HG03354 (cell line): ENCODE results near the gene CD3D.
"Not testable (repeated sequence)": the region's sequence is repeated elsewhere in the genome, so short reads cannot be mapped to it uniquely, and the experiment has no call there.

Experiments used
- ATAC-seq: cut with Tn5 transposase; IDR thresholded peaks from one replicate; pipeline ENCODE4 v1.9.1; 2021; ENCODE audit warnings: mild to moderate bottlenecking; ENCODE audit not compliant: unreplicated experiment, poor library complexity, severe bottlenecking

Gene CD3D

DNA sequence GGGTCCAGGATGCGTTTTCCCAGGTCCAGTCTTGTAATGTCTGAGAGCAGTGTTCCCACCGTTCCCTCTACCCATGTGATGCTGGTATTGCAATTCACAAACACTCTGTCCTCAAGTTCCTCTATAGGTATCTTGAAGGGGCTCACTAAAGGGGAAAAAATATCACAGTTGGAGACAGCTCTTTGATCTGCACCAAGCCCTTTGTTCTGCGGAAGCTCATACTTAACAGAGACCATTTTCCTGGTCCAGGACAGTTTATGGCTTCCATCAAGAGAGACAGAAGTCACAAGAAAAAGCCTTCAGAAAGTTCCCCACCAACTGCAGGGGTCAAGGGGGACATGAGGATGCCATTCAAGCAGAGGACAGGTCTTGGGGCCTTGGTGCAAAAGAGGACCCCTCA lies 2.1 kb downstream of the CD3D start:
- no peak for ATAC-seq

DNA sequence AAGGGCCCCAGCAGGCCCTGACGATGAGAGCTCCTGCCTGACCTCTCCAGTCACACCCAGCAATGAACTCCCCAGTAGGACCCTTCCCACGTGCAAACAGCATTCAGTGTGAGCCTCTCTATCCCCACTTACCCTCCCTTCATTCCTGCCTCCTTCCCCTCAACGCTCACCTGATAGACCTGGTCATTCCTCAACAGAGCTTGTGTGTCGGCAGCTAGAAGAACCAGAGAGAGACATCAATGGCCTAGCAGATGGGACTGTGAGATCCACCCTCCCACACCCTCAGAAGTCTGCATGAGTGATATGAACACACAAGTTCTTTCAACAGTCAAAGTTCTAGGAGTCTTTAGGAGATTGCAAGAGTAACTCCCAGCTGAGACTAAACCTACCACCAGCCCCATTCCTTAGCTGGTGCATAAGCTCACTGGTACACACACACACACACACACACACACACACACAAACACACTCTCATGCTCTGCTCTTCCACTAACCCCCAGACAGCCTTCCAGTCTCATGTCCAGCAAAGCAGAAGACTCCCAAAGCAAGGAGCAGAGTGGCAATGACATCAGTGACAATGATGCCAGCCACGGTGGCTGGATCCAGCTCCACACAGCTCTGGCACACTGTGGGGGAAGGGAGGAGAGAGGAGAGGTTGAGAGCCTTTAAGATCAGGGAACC lies 3.1 kb downstream of the CD3D start:
- ATAC-seq, result no peak

DNA sequence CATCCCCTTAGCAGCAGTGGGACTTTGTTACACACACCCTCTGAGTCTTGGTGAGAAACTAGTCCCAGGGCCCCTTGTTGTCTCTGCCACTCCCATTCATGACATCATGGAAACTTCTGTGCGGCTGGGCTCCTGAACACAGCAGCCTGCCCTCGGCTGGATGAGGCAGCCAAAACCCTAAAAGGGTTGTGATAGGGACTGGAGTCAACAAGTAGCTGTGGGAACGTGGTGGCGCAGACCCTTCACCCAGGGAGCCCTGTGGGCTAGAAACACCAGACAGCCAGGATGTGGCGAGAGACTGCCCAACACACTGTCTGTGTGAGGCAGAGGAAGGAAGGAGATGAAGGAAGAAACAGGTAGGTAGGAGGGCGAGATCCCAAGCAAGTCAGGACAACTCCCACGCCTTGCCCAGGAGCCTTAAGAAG lies 3.9 kb downstream of the CD3D start:
- ATAC-seq, result no peak

DNA sequence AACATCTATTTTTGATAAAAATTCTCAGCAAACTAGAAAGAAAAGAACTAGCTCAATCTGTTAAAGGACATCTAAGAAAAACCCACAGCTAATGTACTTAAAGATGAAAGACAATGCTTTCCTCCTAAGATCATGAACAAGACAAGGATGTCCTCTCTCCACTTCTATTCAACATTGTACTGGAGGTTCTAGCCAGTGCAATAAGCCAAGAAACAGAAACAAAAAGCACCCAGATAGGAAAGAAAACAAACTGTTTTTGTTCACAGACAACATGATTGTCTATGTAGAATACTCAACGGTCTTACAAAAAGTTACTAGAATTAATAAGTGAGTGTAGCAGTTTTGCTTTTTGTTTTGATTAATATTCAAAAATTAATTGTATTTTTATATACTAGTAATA lies 7.8 kb downstream of the CD3D start:
- ATAC-seq, result no peak

- no peak for ATAC-seq
Observed at GRCh38 chr11:118328745-118329144, 13.8 kb downstream of the CD3D start.

GRCh38 chr11:118325283-118325682 lies 17.2 kb downstream of the CD3D start:
- ATAC-seq, result no peak

GRCh38 chr11:118322721-118323120 lies 19.8 kb downstream of the CD3D start:
- ATAC-seq, result no peak

- ATAC-seq, result no peak
Observed at GRCh38 chr11:118321386-118322082, 21.0 kb downstream of the CD3D start.

GRCh38 chr11:118320515-118320914 lies 22.0 kb downstream of the CD3D start:
- no peak for ATAC-seq

- ATAC-seq, result no peak
Observed at GRCh38 chr11:118319337-118319707, 23.2 kb downstream of the CD3D start.

DNA sequence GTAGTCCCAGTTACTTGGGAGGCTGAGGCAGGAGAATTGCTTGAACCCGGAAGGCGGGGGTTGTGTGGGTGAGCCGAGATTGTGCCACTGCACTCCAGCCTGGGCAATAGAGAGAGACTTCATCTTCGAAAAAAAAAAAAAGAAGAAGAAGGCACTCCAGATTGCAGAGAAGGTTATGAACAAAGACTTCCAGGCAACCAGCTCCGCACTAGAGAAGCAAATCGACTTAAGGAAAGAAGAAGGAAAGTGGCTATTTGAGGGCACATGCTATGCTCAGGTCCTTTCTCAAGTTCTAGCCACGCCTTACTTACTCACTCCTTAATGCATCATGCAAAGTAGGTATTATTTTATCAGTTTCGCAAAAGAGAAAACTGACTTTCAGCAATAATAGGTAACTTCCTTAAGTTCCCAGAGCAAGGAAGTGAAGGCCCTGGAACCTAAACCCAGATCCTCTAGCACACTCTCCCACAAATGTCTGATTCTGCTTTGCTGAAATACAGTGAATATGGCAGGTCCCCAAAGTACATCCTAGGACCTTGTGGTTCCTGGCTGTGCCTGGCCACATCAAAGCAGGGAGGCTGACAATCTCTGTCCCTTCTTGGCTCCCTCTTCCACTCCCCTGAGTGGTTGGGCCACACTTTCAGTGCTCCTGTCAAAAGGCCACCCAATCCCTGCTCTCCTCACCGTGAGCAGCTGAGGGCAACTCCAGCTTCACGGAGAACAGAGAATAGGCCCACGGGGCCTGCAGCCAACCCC lies 23.7 kb downstream of the CD3D start:
- no peak for ATAC-seq

DNA sequence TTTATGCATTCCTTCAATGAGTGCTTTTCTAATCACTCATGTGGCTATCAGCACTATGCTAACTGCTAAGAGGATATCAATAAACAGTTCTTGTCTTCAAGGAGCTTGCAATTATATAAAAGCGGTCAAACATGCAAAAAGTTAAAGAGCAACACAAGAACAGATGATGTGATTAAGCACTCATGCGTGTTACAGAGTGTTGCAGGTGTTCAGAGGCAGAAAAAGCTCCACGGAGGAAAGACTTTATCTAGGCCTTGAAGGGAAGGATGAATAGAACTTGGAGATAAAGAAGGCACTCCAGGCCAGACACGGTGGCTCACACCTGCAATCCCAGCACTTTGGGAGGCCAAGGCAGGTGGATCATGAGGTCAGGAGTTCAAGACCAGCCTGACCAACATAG lies 24.4 kb downstream of the CD3D start:
- ATAC-seq, result no peak

DNA sequence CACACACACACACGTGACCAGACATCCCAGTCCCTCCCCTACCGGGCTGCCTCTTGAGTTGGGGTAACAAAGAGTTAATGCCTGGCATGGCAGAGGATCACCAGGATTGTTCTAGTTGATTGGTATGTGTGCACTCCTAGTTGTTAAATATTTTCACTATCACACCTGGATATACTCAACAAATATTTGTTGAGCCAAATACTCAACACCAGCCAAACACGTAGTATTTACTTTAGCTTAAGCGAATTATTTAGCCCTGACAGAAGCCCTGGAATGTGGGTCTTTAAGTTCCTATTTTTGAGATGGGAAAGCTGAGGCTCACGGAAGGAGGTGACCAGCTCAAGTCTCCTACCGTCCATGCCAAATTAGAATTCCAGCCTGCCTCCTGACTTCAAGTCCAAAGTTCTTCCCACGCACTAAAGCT lies 27.5 kb downstream of the CD3D start:
- ATAC-seq, result no peak

- no peak for ATAC-seq
Observed at GRCh38 chr11:118313242-118313641, 29.3 kb downstream of the CD3D start.

GRCh38 chr11:118312328-118312727 lies 30.2 kb downstream of the CD3D start:
- no peak for ATAC-seq

DNA sequence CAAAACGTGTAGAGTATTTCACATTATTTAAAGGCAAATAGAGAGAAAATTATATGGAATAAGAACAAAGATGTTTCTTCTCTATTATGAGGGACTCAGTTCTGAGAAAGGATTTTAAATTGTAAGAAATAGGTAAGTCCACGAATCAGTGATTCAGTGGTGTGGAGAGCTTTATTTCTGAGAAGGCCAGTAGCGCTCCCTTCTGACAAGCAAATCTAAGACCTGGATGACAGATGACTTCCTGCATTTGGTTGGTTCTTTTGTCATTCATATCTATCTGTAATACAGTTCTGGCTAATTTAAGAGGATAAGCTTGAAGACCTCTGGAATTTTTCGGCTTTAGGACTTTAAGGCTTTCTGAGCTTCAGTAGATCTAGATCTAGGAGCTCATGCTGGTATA lies 31.0 kb downstream of the CD3D start:
- no peak for ATAC-seq

DNA sequence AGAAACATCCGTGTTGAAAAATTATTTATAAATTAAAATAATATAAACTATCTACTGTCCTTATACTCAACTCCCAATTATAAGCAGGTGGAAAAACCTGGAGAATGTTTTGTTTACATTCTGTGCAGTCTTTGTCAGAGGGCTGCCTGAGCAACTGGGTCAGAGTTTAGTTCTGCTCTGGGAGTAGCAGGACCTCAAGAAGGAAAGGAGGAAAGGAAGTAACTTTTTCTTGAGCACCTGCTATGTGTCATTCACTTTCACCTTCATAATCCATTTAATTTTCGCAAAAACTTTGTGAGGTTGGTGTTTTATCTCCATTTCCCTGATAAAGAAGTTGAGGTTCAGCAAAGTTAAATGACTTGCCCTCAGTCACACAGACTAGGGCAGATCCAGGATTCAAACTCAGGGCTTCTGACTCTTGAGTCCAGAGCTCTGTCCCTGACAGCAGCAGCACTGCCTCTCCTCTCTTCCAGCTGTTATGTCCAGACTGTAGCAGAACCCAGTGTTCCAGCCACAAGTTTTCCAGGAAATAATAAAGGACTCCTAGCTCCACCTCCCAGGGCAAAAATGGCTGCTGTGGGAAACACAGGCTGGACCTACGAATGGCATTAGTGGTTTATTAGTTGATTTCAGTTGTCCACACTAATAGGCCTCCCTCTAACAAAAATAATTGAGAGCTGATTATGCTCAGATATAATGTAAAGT lies 31.6 kb downstream of the CD3D start:
- ATAC-seq, result no peak

DNA sequence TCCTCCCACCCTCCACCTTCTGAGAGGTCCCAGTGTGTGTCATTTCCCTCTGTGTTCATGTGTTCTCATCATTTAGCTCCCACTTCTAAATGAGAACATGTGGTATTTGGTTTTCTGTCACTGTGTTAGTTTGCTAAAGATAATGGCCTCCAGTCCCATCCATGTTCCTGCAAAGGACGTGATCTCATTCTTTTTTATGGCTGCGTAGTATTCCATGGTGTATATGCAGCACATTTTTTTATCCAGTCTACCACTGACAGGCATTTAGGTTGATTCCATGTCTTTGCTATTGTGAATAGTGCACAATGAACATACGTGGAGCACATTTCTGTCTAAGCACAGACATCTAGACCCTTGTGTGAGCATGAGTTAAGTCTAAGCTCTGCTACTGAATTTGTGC lies 32.2 kb downstream of the CD3D start:
- ATAC-seq, result no peak

- not testable (repeated sequence) for ATAC-seq
Observed at GRCh38 chr11:118308995-118309528, 33.4 kb downstream of the CD3D start.

DNA sequence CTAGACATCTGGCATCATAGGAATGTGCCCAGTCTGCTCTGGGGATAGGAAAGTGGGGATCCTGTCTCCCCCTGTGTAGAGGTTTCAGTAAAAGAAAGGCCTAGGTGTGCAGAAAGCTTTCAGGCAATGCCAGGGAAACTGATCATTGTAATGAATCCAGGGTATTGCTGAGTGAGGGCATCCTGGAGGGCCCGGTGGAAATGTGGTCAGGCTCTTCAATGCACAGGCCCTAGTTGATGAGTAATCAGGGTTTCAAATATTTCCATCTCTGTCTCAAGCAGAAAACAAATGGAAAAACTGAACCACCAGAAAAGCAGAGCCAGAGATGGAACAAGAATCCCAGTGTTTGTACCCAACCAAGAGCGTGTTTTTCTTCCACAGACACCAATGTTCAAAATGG lies 35.9 kb downstream of the CD3D start:
- no peak for ATAC-seq
